Thoracic aorta (tissue), 2 donors: Measurements from ENCODE around the gene ESCO1. TPM values are rescaled to one million over a fixed set of nuclear protein-coding genes. Genes with fewer than 3 reads are reported as not detected.

Experiments
- ATAC-seq: fragments of 150-250 bp; one replicate; pipeline ENCODE4 v1.8.0; 2017; ENCODE audit warnings: low read depth; ENCODE audit not compliant: insufficient number of reproducible peaks, low FRiP score
- DNase-seq: peaks from one replicate; pipeline ENCODE4 v3.0.0-alpha.2; 2020; ENCODE audit warnings: low spot score
- H3K27ac ChIP-seq, 2 donors: fragments of 200-600 bp; sonication (generic); 1 replicate in 1 of 2; 2 replicates in 1 of 2; pipeline ENCODE4 v1.5.1; 2016; ENCODE audit warnings: mild to moderate bottlenecking in 2 of 2, moderate library complexity in 2 of 2
- H3K27me3 ChIP-seq: fragments of 200-600 bp; sonication (generic); replicated peaks from 2 replicates; pipeline ENCODE4 v1.6.0; 2016; ENCODE audit warnings: mild to moderate bottlenecking; ENCODE audit not compliant: insufficient read depth
- H3K36me3 ChIP-seq: fragments of 200-600 bp; sonication (generic); one replicate; pipeline ENCODE4 v1.5.1; 2016
- H3K4me1 ChIP-seq, 2 donors: fragments of 200-600 bp; sonication (generic); 1 replicate in 1 of 2; 2 replicates in 1 of 2; pipeline versions ENCODE4 v1.5.1 to v1.6.0; 2016; ENCODE audit warnings: low read depth in 2 of 2, mild to moderate bottlenecking in 1 of 2; ENCODE audit not compliant: control insufficient read depth in 1 of 2
- H3K4me3 ChIP-seq: fragments of 200-600 bp; sonication (generic); 2 replicates; pipeline ENCODE4 v1.5.1; 2016; ENCODE audit warnings: mild to moderate bottlenecking
- H3K9me3 ChIP-seq: fragments of 200-600 bp; sonication (generic); 2 replicates; pipeline ENCODE4 v1.5.1; 2016
- total RNA-seq, 2 donors: library from RNA; depleted of rRNA; stranded (reverse); fragments of >200 nt; gene quantifications; one replicate each; pipeline versions ENCODE4 v1.1.0 to v1.2.3, GENCODE V29; 2016
- TF ChIP-seq, protein P1 (sequence below): fragments of 200-600 bp; sonication (generic); IDR thresholded peaks from one replicate; pipeline ENCODE4 v1.5.1; 2019; ENCODE audit warnings: antibody characterized with exemption

Gene ESCO1
- total RNA-seq, 2 donors from 2014 or later: 10.3 to 22.0 TPM

DNA sequence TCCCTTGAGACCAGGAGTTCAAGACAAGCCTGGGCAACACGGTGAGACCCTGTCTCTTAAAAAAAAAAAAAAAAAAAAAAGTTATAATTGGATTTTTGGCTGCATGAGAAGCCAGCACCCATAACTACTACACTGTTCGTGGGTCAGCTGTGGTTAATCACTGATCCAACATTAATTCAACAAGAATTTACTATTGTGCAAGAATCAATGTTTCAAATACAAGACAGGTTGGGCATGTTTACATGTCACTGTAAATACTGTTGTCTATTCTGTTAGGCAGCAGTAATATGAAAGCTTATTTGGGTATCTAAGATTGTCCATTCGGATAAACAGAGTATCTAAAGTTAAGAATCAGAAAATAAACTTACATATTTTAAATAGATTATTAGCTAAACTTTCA lies 62.3 kb downstream of the ESCO1 start:
- ATAC-seq (no peak), DNase-seq (no peak)
- peaks cover 0 to 5% of the 10 kb centered on the region in 2 donors for H3K4me1 ChIP-seq
- TF ChIP-seq, protein P1, sequence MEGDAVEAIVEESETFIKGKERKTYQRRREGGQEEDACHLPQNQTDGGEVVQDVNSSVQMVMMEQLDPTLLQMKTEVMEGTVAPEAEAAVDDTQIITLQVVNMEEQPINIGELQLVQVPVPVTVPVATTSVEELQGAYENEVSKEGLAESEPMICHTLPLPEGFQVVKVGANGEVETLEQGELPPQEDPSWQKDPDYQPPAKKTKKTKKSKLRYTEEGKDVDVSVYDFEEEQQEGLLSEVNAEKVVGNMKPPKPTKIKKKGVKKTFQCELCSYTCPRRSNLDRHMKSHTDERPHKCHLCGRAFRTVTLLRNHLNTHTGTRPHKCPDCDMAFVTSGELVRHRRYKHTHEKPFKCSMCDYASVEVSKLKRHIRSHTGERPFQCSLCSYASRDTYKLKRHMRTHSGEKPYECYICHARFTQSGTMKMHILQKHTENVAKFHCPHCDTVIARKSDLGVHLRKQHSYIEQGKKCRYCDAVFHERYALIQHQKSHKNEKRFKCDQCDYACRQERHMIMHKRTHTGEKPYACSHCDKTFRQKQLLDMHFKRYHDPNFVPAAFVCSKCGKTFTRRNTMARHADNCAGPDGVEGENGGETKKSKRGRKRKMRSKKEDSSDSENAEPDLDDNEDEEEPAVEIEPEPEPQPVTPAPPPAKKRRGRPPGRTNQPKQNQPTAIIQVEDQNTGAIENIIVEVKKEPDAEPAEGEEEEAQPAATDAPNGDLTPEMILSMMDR: no peak
- H3K4me3 ChIP-seq: no peak overlapping the region
- H3K27me3 ChIP-seq: no peaks in the 10 kb centered on the region
- H3K36me3 ChIP-seq: peaks cover 10% of the 10 kb centered on the region
- no peak overlapping the region for H3K27ac ChIP-seq
- H3K9me3 ChIP-seq: no peaks in the 10 kb centered on the region

DNA sequence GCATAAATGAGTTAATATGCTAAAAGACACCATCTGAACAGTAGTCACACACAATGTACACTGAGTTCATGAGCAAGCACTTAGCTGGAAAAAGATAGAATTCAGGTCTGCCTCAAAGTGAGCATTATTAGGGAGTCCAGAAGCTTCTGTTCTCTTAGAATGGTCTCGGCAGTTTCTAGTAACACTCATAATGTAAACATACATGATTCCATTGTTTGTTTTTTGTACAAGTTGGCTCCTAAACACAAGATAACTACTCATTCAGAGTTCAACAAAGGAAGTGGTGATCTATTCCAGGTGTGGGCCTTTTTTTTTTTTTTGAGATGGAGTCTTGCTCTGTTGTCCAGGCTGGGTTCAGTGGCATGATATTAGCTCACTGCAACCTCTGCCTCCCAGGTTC lies 66.2 kb downstream of the ESCO1 start:
- no peak overlapping the region for H3K4me3 ChIP-seq
- H3K9me3 ChIP-seq: no peaks in the 10 kb centered on the region
- DNase-seq (no peak), ATAC-seq (no peak)
- no peak overlapping the region for H3K27ac ChIP-seq
- TF ChIP-seq, protein P1: no peak
- peaks cover 0 to 5% of the 10 kb centered on the region in 2 donors for H3K4me1 ChIP-seq
- peaks cover 6% of the 10 kb centered on the region for H3K36me3 ChIP-seq
- H3K27me3 ChIP-seq: no peaks in the 10 kb centered on the region

DNA sequence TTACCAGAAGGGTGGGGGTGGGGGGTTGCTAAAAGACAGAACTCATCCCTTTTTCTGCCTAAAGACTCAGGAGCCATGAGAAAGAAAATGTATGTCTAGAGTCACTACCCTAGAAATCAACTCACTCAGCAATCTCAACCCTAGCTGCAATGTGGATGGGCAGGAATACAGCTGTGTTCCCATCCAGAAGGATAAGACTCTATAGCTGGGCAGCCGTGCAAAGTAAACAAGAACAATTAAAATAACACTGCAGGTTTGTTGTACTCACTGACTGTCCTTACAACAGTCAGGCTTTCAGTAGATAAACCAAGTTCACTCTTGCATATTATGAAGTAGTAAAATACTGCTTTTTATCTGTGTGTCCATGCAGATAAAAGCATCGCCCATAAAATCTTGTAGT lies 74.0 kb downstream of the ESCO1 start:
- Histone ChIP-seq H3K27ac (no peak overlapping the region), H3K4me1 (peaks cover 7 to 12% of the 10 kb centered on the region in 2 donors), H3K36me3 (peaks cover 4% of the 10 kb centered on the region), H3K4me3 (no peak overlapping the region), H3K27me3 (no peaks in the 10 kb centered on the region), H3K9me3 (no peaks in the 10 kb centered on the region)
- ATAC-seq: no peak
- no peak for DNase-seq
- TF ChIP-seq, protein P1: no peak

DNA sequence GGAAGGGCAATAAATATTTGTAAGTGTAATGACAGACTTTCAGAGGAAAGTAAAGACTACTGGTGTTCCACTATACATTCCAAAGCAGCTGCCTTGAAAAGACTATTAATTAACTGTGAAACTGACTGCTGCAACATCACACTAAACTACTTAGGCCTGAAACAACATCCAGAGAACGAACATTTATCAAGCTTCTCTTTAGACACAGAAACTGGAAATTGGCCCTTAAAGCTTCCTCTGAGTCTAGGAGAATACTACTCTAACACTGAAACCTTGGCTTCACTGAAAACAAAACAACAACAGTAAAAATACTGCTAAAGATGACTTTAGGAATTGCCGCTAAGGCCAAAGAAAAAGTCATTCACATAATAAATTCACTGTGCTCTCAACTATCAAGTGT lies 74.6 kb downstream of the ESCO1 start:
- H3K27me3 ChIP-seq: no peaks in the 10 kb centered on the region
- ATAC-seq (no peak), DNase-seq (no peak)
- H3K9me3 ChIP-seq: no peaks in the 10 kb centered on the region
- H3K36me3 ChIP-seq: peaks cover 3% of the 10 kb centered on the region
- TF ChIP-seq, protein P1: no peak
- H3K27ac ChIP-seq: no peak overlapping the region
- H3K4me3 ChIP-seq: no peak overlapping the region
- H3K4me1 ChIP-seq: peaks cover 7 to 12% of the 10 kb centered on the region in 2 donors

DNA sequence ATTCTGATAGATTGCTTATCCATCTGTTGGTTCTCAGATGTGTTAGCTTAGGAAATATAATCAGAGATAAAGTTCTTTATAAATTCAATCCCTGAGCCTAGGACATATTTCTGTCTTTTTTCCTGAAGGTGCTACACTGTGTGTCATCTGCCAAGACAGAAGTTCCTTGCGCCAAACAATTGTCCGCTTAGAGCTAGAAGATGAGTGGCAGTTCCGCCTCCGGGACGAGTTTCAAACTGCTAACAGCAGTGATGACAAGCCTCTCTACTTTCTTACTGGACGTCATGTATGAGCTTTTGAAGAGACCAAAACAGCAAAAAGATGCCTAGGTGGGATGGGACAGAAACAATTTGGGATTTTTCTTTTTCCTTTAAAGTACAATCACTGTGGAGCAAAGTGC lies 78.0 kb downstream of the ESCO1 start:
- ATAC-seq (no peak), DNase-seq (no peak)
- Histone ChIP-seq H3K4me3 (no peak overlapping the region), H3K36me3 (peaks cover 3% of the 10 kb centered on the region), H3K27me3 (no peaks in the 10 kb centered on the region), H3K27ac (no peak overlapping the region), H3K9me3 (no peaks in the 10 kb centered on the region), H3K4me1 (peaks cover 7 to 12% of the 10 kb centered on the region in 2 donors)
- TF ChIP-seq, protein P1: no peak
